ENCODE data around the gene CCDC141. TPM values are rescaled to one million over a fixed set of nuclear protein-coding genes. Genes with fewer than 3 reads are reported as not detected.

Gene CCDC141
- total RNA-seq, 4 donors from 2014 or later, result 0.08 to 1.3 (median 0.73) TPM

DNA sequence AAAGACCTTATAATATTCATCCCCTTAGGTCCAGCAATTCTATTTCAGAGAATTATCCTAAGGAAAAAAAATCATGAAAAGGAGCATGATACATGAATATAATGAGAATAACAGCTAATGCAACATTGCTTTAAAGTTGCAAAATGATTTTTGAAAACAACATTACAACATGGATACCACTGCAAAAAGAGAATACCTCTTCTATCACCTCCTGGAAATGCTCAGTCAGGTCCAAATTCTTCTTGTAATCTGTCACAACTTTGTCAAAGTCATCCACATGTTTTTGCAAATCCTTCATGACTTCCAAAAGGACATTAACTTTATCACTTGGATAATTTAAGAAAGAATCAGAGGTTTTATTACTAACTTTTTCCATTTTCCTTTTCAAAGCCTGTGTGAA, 194.8 kb downstream of the CCDC141 start:
- H3K36me3 ChIP-seq, result no peaks in the 10 kb centered on the region
- no peaks in the 10 kb centered on the region for H3K9me3 ChIP-seq
- no peak overlapping the region for H3K27ac ChIP-seq
- DNase-seq (ENCODE audit: low spot score in 2 of 2), result no peak
- no peaks in the 10 kb centered on the region for H3K4me1 ChIP-seq
- H3K27me3 ChIP-seq, result no peaks in the 10 kb centered on the region
- TF ChIP-seq, protein P1, sequence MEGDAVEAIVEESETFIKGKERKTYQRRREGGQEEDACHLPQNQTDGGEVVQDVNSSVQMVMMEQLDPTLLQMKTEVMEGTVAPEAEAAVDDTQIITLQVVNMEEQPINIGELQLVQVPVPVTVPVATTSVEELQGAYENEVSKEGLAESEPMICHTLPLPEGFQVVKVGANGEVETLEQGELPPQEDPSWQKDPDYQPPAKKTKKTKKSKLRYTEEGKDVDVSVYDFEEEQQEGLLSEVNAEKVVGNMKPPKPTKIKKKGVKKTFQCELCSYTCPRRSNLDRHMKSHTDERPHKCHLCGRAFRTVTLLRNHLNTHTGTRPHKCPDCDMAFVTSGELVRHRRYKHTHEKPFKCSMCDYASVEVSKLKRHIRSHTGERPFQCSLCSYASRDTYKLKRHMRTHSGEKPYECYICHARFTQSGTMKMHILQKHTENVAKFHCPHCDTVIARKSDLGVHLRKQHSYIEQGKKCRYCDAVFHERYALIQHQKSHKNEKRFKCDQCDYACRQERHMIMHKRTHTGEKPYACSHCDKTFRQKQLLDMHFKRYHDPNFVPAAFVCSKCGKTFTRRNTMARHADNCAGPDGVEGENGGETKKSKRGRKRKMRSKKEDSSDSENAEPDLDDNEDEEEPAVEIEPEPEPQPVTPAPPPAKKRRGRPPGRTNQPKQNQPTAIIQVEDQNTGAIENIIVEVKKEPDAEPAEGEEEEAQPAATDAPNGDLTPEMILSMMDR (IDR thresholded peaks at IDR 0.05), result no peak
- TF ChIP-seq POLR2A (IDR thresholded peaks at IDR 0.05), result no peak
- no peak for TF ChIP-seq POLR2AphosphoS5 (IDR thresholded peaks at IDR 0.05)
- no peak for TF ChIP-seq EP300 (IDR thresholded peaks at IDR 0.05)
- no peak overlapping the region for H3K4me3 ChIP-seq

DNA sequence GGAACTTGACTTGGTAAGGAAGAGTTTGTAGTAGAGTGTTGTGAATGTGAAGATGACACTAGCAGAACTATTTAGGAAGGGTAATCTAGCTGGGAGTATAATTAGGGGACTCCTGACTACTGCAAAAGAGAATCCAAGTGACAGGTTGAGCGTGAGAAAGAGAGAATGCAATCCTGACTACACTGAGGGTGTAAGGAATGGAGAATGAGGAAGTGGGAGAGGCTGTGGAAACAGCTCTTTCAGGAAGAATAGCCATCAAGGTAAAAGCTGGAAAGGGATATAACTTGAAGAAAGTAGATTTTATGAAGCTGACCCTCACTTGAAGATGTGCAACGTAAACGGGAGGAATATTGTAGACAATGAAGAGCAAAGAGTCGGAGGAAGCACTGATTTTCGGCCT, 201.6 kb downstream of the CCDC141 start:
- no peak overlapping the region for H3K4me3 ChIP-seq

DNA sequence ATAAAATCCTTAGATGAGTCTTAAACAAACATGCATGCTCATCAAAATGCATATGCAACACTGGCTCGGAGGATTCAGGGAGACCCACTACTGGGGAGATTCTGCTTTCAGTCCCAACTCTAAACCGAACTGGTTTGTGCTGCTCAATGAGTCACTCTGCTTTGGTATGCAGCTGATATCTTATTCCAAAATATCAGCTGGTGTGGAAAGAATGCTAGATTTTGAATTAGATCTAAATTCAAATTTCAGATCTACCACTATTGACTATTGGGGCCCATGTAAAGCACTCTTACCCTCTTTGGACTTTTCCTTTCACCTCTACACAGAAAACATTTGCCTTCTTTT, 203.5 kb downstream of the CCDC141 start:
- Histone ChIP-seq H3K4me1 (no peaks in the 10 kb centered on the region), H3K36me3 (no peaks in the 10 kb centered on the region), H3K27me3 (no peaks in the 10 kb centered on the region), H3K9me3 (no peaks in the 10 kb centered on the region), H3K27ac (no peak overlapping the region), H3K4me3 (no peak overlapping the region)
- no peak for DNase-seq (ENCODE audit: low spot score in 2 of 2)
- TF ChIP-seq, protein P1 (IDR thresholded peaks at IDR 0.05), result no peak
- TF ChIP-seq EP300 (IDR thresholded peaks at IDR 0.05), result no peak
- TF ChIP-seq POLR2AphosphoS5 (IDR thresholded peaks at IDR 0.05), result no peak
- no peak for TF ChIP-seq POLR2A (IDR thresholded peaks at IDR 0.05)
- WGBS, result 40% methylated on average over 2 of the region's 2 CpGs

More for the DNA sequence above, 201.6 kb downstream of the CCDC141 start:
- H3K27me3 ChIP-seq, result no peaks in the 10 kb centered on the region
- no peak for TF ChIP-seq POLR2A (IDR thresholded peaks at IDR 0.05)
- TF ChIP-seq, protein P1 (IDR thresholded peaks at IDR 0.05), result no peak
- no peak for TF ChIP-seq POLR2AphosphoS5 (IDR thresholded peaks at IDR 0.05)
- no peak for TF ChIP-seq EP300 (IDR thresholded peaks at IDR 0.05)
- no peaks in the 10 kb centered on the region for H3K9me3 ChIP-seq
- WGBS, result 94% methylated on average over 5 of the region's 5 CpGs
- DNase-seq (ENCODE audit: low spot score in 2 of 2), result no peak
- H3K4me1 ChIP-seq, result no peaks in the 10 kb centered on the region
- no peak overlapping the region for H3K27ac ChIP-seq
- no peaks in the 10 kb centered on the region for H3K36me3 ChIP-seq

DNA sequence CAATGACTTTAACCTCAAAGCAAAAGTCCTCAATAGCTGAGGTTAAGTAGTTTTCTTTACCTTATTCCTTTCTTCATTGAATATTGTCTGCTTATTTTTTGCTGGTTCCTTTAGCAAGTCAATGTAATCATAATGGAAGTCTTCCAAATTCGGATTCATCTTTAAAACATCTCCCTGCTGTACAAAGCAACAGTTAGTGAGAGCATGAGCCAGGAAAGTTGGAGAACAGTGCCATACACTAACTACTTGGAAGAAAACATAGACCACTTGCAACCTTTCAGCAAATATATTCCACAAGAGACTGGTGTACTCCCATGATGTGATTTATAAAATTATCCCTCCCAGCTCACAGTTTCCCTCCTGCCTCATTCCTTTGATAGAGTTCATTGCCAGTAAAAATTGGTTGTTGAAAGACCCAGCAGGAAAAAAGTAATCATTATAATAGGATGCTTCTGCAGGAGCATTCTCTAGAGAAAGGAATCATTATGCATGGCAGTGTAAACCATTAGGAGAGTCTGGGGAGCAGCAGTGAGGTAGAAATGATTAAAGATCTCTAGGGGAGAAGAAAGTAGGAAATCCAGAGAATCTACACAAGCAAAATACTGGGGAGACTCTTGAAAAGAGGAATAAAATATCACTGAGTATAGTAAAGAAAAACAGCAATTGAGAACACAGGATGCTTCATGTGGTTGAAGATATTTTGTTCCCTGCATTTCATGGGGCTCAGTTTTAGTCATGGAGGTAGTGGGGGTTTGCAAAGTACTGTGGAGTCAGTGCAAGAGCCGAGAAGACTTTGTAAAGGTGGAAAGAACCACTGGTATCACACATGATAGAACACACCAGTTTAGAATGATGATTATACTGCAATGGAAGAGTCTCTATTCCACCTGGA, 204.1 kb downstream of the CCDC141 start:
- TF ChIP-seq POLR2A (IDR thresholded peaks at IDR 0.05) (no peak), EP300 (IDR thresholded peaks at IDR 0.05) (no peak), POLR2AphosphoS5 (IDR thresholded peaks at IDR 0.05) (no peak)
- TF ChIP-seq, protein P1 (IDR thresholded peaks at IDR 0.05), result no peak
- Histone ChIP-seq H3K4me3 (no peak overlapping the region), H3K9me3 (no peaks in the 10 kb centered on the region), H3K4me1 (no peaks in the 10 kb centered on the region), H3K36me3 (no peaks in the 10 kb centered on the region), H3K27me3 (no peaks in the 10 kb centered on the region), H3K27ac (no peak overlapping the region)
- WGBS, result 58% methylated on average over 2 of the region's 2 CpGs
- DNase-seq (ENCODE audit: low spot score in 2 of 2), result no peak

DNA sequence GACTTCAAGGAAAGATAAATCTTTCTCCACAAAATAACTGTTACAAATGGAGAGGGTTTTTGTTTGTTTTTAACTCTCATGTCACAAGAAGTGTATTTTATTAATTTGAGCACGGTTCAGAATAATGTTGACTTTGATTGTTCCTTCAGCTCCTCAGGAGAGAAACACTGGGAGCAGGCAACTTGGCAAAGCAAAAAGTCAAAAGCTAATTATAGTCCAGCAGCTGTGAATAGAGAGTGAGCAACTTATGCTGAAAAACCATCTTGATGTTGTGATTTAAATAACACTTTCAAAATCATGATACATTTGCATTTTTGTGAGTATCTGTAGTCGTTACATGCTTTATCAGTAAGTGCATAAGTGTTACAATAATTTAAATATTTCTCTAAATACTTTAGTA, 205.2 kb downstream of the CCDC141 start:
- 75% methylated on average over 2 of the region's 2 CpGs for WGBS
- no peaks in the 10 kb centered on the region for H3K27me3 ChIP-seq
- no peaks in the 10 kb centered on the region for H3K4me1 ChIP-seq
- no peak overlapping the region for H3K4me3 ChIP-seq
- no peaks in the 10 kb centered on the region for H3K36me3 ChIP-seq
- no peak for DNase-seq (ENCODE audit: low spot score in 2 of 2)
- H3K9me3 ChIP-seq, result no peaks in the 10 kb centered on the region
- TF ChIP-seq EP300 (IDR thresholded peaks at IDR 0.05) (no peak), POLR2AphosphoS5 (IDR thresholded peaks at IDR 0.05) (no peak), POLR2A (IDR thresholded peaks at IDR 0.05) (no peak)
- TF ChIP-seq, protein P1 (IDR thresholded peaks at IDR 0.05), result no peak
- H3K27ac ChIP-seq, result no peak overlapping the region
